ENCODE results near the gene SLC15A2. TPM values are rescaled to one million over a fixed set of nuclear protein-coding genes. Genes with fewer than 3 reads are reported as not detected.

SLC15A2 gene
- total RNA-seq, 1 experiment from 2014 or later, result 0.79 TPM

DNA sequence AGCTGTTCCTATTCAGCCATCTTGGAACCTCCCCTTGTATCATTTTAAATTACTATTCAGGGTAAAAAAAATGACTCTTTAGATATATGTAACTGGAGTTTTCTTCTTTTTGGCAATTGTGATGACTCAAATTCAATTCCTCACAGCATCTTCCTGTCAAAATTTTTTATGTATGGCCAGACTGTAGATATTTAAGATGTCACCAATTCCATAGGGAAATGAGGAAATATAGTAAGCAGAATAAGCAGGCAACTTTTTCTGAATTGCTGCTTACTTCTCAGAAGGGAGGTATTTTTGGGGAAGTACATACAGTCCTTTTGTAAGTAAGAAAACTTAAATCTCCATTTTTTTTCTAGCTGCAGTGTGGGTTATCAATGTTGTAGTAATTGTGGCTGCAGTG lies 30.4 kb upstream of the SLC15A2 start:
- DNase-seq (ENCODE audit: unreplicated experiment), result no peak
- Mint-ChIP-seq H3K9me3 (ENCODE audit: unreplicated experiment) (no peaks in the 10 kb centered on the region), H3K4me1 (ENCODE audit: insufficient read depth, unreplicated experiment) (no peaks in the 10 kb centered on the region), H3K4me3 (ENCODE audit: unreplicated experiment) (no peak overlapping the region), H3K27ac (ENCODE audit: low read depth, unreplicated experiment) (no peak overlapping the region), H3K36me3 (ENCODE audit: insufficient read depth, unreplicated experiment) (no peaks in the 10 kb centered on the region), H3K27me3 (ENCODE audit: insufficient read depth, unreplicated experiment) (no peaks in the 10 kb centered on the region)
- POLR2A ChIA-PET, result no interaction called here
- CTCF ChIA-PET, result interaction anchor here (0.6 to 1.0 kb wide), 2 partner anchors 20 to 126 kb away, joined by 3 read pairs; no protein-coding TSS in a partner anchor
- no peak for TF ChIP-seq CTCF (IDR thresholded peaks at IDR 0.05; ENCODE audit: unreplicated experiment)
- no TSS peak for BruUV-seq (replicated peaks)
- intact Hi-C loops (cut with micrococcal nuclease), result no loop called here

- TF ChIP-seq CTCF (IDR thresholded peaks at IDR 0.05; ENCODE audit: unreplicated experiment), result no peak
- no peak for DNase-seq (ENCODE audit: unreplicated experiment)
- Mint-ChIP-seq H3K27ac (ENCODE audit: low read depth, unreplicated experiment) (no peak overlapping the region), H3K9me3 (ENCODE audit: unreplicated experiment) (no peaks in the 10 kb centered on the region), H3K27me3 (ENCODE audit: insufficient read depth, unreplicated experiment) (no peaks in the 10 kb centered on the region), H3K4me1 (ENCODE audit: insufficient read depth, unreplicated experiment) (no peaks in the 10 kb centered on the region), H3K36me3 (ENCODE audit: insufficient read depth, unreplicated experiment) (no peaks in the 10 kb centered on the region), H3K4me3 (ENCODE audit: unreplicated experiment) (no peak overlapping the region)
- POLR2A ChIA-PET, result no interaction called here
- CTCF ChIA-PET, result no interaction called here
- intact Hi-C loops (cut with micrococcal nuclease), result no loop called here
- no TSS peak for BruUV-seq (replicated peaks)
Measured at GRCh38 chr3:121869736-121870135, 24.5 kb upstream of the SLC15A2 start.

GRCh38 chr3:121870717-121871116 lies 23.5 kb upstream of the SLC15A2 start:
- H3K4me3 Mint-ChIP-seq (ENCODE audit: unreplicated experiment), result no peak overlapping the region
- no peak for DNase-seq (ENCODE audit: unreplicated experiment)
- TF ChIP-seq CTCF (IDR thresholded peaks at IDR 0.05; ENCODE audit: unreplicated experiment), result no peak
- no peak overlapping the region for H3K27ac Mint-ChIP-seq (ENCODE audit: low read depth, unreplicated experiment)
- POLR2A ChIA-PET, result no interaction called here
- H3K4me1 Mint-ChIP-seq (ENCODE audit: insufficient read depth, unreplicated experiment), result no peaks in the 10 kb centered on the region
- no peaks in the 10 kb centered on the region for H3K9me3 Mint-ChIP-seq (ENCODE audit: unreplicated experiment)
- BruUV-seq (replicated peaks), result no TSS peak
- intact Hi-C loops (cut with micrococcal nuclease), result no loop called here
- CTCF ChIA-PET, result no interaction called here
- no peaks in the 10 kb centered on the region for H3K27me3 Mint-ChIP-seq (ENCODE audit: insufficient read depth, unreplicated experiment)
- H3K36me3 Mint-ChIP-seq (ENCODE audit: insufficient read depth, unreplicated experiment), result no peaks in the 10 kb centered on the region

DNA sequence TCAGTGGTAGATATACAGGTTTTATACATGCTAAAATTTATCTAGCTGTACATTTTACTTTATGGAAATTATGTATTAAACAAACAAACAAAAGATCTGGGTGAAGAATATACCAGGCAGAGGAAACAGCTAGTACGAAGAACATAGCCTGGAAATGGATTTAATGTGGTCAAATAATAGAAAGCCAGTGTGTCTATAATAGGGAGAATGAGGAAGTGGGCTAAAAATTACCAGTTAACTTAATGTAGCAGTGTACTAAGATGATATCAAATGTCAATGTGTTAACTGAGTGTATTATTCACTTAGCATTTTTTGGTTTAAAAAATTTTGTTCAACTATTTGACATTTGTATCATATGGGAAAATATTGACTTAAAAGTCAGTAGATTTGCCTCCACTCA lies 22.8 kb upstream of the SLC15A2 start:
- no peak overlapping the region for H3K4me3 Mint-ChIP-seq (ENCODE audit: unreplicated experiment)
- intact Hi-C loops (cut with micrococcal nuclease), result no loop called here
- BruUV-seq (replicated peaks), result no TSS peak
- no peaks in the 10 kb centered on the region for H3K4me1 Mint-ChIP-seq (ENCODE audit: insufficient read depth, unreplicated experiment)
- no peak for TF ChIP-seq CTCF (IDR thresholded peaks at IDR 0.05; ENCODE audit: unreplicated experiment)
- no peak for DNase-seq (ENCODE audit: unreplicated experiment)
- H3K27ac Mint-ChIP-seq (ENCODE audit: low read depth, unreplicated experiment), result no peak overlapping the region
- no peaks in the 10 kb centered on the region for H3K27me3 Mint-ChIP-seq (ENCODE audit: insufficient read depth, unreplicated experiment)
- no peaks in the 10 kb centered on the region for H3K9me3 Mint-ChIP-seq (ENCODE audit: unreplicated experiment)
- POLR2A ChIA-PET, result no interaction called here
- no peaks in the 10 kb centered on the region for H3K36me3 Mint-ChIP-seq (ENCODE audit: insufficient read depth, unreplicated experiment)
- CTCF ChIA-PET, result no interaction called here
